Measurements from ENCODE around the gene BTAF1. TPM values are rescaled to one million over a fixed set of nuclear protein-coding genes. Genes with fewer than 3 reads are reported as not detected.
"Not testable (repeated sequence)": the region's sequence is repeated elsewhere in the genome, so short reads cannot be mapped to it uniquely, and the experiment has no call there.

The BTAF1 gene
- total RNA-seq, 1 donor from 2014 or later = 41.7 TPM

GRCh38 chr10:92031580-92031979 is 108.0 kb downstream of the BTAF1 start:
- H3K4me3 Mint-ChIP-seq = no peak overlapping the region
- peaks cover 34% of the 10 kb centered on the region for H3K36me3 Mint-ChIP-seq (ENCODE audit: low read depth)
- no peaks in the 10 kb centered on the region for H3K27me3 Mint-ChIP-seq (ENCODE audit: low read depth)
- no peak for DNase-seq (ENCODE audit: low read depth, low spot score)
- TF ChIP-seq, protein P1, sequence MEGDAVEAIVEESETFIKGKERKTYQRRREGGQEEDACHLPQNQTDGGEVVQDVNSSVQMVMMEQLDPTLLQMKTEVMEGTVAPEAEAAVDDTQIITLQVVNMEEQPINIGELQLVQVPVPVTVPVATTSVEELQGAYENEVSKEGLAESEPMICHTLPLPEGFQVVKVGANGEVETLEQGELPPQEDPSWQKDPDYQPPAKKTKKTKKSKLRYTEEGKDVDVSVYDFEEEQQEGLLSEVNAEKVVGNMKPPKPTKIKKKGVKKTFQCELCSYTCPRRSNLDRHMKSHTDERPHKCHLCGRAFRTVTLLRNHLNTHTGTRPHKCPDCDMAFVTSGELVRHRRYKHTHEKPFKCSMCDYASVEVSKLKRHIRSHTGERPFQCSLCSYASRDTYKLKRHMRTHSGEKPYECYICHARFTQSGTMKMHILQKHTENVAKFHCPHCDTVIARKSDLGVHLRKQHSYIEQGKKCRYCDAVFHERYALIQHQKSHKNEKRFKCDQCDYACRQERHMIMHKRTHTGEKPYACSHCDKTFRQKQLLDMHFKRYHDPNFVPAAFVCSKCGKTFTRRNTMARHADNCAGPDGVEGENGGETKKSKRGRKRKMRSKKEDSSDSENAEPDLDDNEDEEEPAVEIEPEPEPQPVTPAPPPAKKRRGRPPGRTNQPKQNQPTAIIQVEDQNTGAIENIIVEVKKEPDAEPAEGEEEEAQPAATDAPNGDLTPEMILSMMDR (conservative IDR thresholded peaks at IDR 0.05) = no peak
- H3K9me3 Mint-ChIP-seq = no peaks in the 10 kb centered on the region
- no peaks in the 10 kb centered on the region for H3K4me1 Mint-ChIP-seq
- H3K27ac Mint-ChIP-seq (ENCODE audit: unreplicated experiment) = no peak overlapping the region

GRCh38 chr10:92033070-92033469 is 109.5 kb downstream of the BTAF1 start:
- not testable (repeated sequence) for H3K4me1 Mint-ChIP-seq; H3K4me3 Mint-ChIP-seq; H3K27me3 Mint-ChIP-seq (ENCODE audit: low read depth); H3K9me3 Mint-ChIP-seq; H3K27ac Mint-ChIP-seq (ENCODE audit: unreplicated experiment); DNase-seq (ENCODE audit: low read depth, low spot score)
- peaks cover 38% of the 10 kb centered on the region for H3K36me3 Mint-ChIP-seq (ENCODE audit: low read depth)

GRCh38 chr10:92038949-92039348 is 115.4 kb downstream of the BTAF1 start:
- DNase-seq (ENCODE audit: low read depth, low spot score) = no peak
- Mint-ChIP-seq H3K4me1 (peaks cover 7% of the 10 kb centered on the region), H3K4me3 (no peak overlapping the region), H3K36me3 (ENCODE audit: low read depth) (peaks cover 24% of the 10 kb centered on the region), H3K9me3 (no peaks in the 10 kb centered on the region), H3K27me3 (ENCODE audit: low read depth) (no peaks in the 10 kb centered on the region), H3K27ac (ENCODE audit: unreplicated experiment) (no peak overlapping the region)
- TF ChIP-seq, protein P1 (conservative IDR thresholded peaks at IDR 0.05) = no peak

GRCh38 chr10:92042541-92042940 is 119.0 kb downstream of the BTAF1 start:
- H3K4me1 Mint-ChIP-seq = peaks cover 7% of the 10 kb centered on the region
- DNase-seq (ENCODE audit: low read depth, low spot score) = no peak
- H3K27ac Mint-ChIP-seq (ENCODE audit: unreplicated experiment) = no peak overlapping the region
- TF ChIP-seq, protein P1 (conservative IDR thresholded peaks at IDR 0.05) = no peak
- no peaks in the 10 kb centered on the region for H3K9me3 Mint-ChIP-seq
- H3K4me3 Mint-ChIP-seq = no peak overlapping the region
- H3K27me3 Mint-ChIP-seq (ENCODE audit: low read depth) = no peaks in the 10 kb centered on the region
- peaks cover 7% of the 10 kb centered on the region for H3K36me3 Mint-ChIP-seq (ENCODE audit: low read depth)

DNA sequence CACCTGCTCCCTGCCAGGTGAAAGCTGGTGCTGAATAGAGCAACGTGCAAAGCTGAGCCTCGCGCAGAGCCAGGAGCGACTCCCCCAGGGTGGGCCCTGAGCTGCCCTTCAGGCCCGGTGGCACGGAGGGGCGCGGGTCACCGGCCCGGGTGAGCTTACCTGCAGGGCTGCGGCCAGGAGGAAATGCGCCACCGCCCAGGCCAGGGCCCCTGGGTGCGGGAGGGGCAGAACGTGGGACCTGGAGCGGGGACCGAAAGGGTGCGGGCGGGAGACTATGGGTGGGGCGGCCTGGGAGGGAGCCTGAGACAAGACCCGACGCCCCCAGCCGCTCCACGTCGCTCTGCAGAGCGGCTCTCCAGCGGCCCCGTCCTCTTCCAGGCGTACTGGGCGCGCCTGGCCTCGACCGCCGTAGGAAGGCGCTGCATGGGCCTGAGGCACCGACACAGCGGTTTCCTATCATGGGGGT is 122.1 kb downstream of the BTAF1 start:
- no peak overlapping the region for H3K4me3 Mint-ChIP-seq
- no peak overlapping the region for H3K27ac Mint-ChIP-seq (ENCODE audit: unreplicated experiment)
- TF ChIP-seq, protein P1 (conservative IDR thresholded peaks at IDR 0.05) = no peak
- H3K27me3 Mint-ChIP-seq (ENCODE audit: low read depth) = no peaks in the 10 kb centered on the region
- DNase-seq (ENCODE audit: low read depth, low spot score) = no peak
- H3K9me3 Mint-ChIP-seq = no peaks in the 10 kb centered on the region
- peaks cover 7% of the 10 kb centered on the region for H3K4me1 Mint-ChIP-seq
- H3K36me3 Mint-ChIP-seq (ENCODE audit: low read depth) = no peaks in the 10 kb centered on the region

GRCh38 chr10:92047215-92047614 is 123.6 kb downstream of the BTAF1 start:
- no peak overlapping the region for H3K4me3 Mint-ChIP-seq
- DNase-seq (ENCODE audit: low read depth, low spot score) = no peak
- H3K4me1 Mint-ChIP-seq = peaks cover 6% of the 10 kb centered on the region
- H3K36me3 Mint-ChIP-seq (ENCODE audit: low read depth) = no peaks in the 10 kb centered on the region
- no peaks in the 10 kb centered on the region for H3K9me3 Mint-ChIP-seq
- TF ChIP-seq, protein P1 (conservative IDR thresholded peaks at IDR 0.05) = no peak
- no peak overlapping the region for H3K27ac Mint-ChIP-seq (ENCODE audit: unreplicated experiment)
- H3K27me3 Mint-ChIP-seq (ENCODE audit: low read depth) = no peaks in the 10 kb centered on the region

Measured in neural crest cell (in vitro differentiated cells).